ENCODE results near the gene SEMA5B. TPM values are rescaled to one million over a fixed set of nuclear protein-coding genes. Genes with fewer than 3 reads are reported as not detected.

SEMA5B gene
- total and polyA plus RNA-seq, 2 of the 4 experiments (the other 2 are of a cell fraction) = not detected

GRCh38 chr3:122985539-122985938 lies 42.0 kb downstream of the SEMA5B start:
- H2AK5ac ChIP-seq (ENCODE audit: low read depth, low read length) = no peak overlapping the region
- dilution Hi-C loops (cut with HindIII; ENCODE audit: low sequenced_read_pairs, unreplicated experiment) (no loop called here), in situ Hi-C loops (cut with MboI; ENCODE audit: low sequenced_read_pairs) (no loop called here), intact Hi-C loops (cut with micrococcal nuclease) (no loop called here)
- no peak overlapping the region for H3K4me3 ChIP-seq (ENCODE audit: insufficient read depth, low read depth, low read length)
- H3K4me2 ChIP-seq (ENCODE audit: low read depth, low read length) = no peak overlapping the region
- no CpG with 5 or more reads among the region's 4 CpGs for WGBS, 2 experiments (ENCODE audit: extremely low coverage in 2 of 2, insufficient read length in 1 of 2)
- H4K8ac ChIP-seq (ENCODE audit: low read depth in 2 of 2, low read length in 2 of 2) = no peak overlapping the region
- no peak overlapping the region for H4K91ac ChIP-seq (ENCODE audit: insufficient read depth, low read depth, low read length)
- CTCF ChIA-PET = no interaction called here
- no peaks in the 10 kb centered on the region for H3K36me3 ChIP-seq (ENCODE audit: control insufficient read depth, insufficient read depth, low read length)
- ATAC-seq (ENCODE audit: low read depth) (no peak), DNase-seq (no peak)
- H4K20me1 ChIP-seq (ENCODE audit: insufficient read depth, low read length) = no peaks in the 10 kb centered on the region
- H2AFZ ChIP-seq (replicated peaks; ENCODE audit: low read length, poor library complexity) = no peak overlapping the region
- no peak overlapping the region for H4K5ac ChIP-seq (ENCODE audit: low read depth, low read length)
- TF ChIP-seq POLR2A (IDR thresholded peaks at IDR 0.05; ENCODE audit: low read depth, low read length) (no peak), USF2 (IDR thresholded peaks at IDR 0.05; ENCODE audit: low read depth, low read length) (no peak), RAD21 (IDR thresholded peaks at IDR 0.05; ENCODE audit: low read length) (no peak), MAFK (IDR thresholded peaks at IDR 0.05; ENCODE audit: low read depth, low read length) (no peak), RFX5 (IDR thresholded peaks at IDR 0.05; ENCODE audit: low read depth, low read length) (no peak), CHD1 (IDR thresholded peaks at IDR 0.05; ENCODE audit: low read depth, low read length) (no peak), RCOR1 (IDR thresholded peaks at IDR 0.05; ENCODE audit: insufficient replicate concordance, low read length) (no peak), FOS (IDR thresholded peaks at IDR 0.05; ENCODE audit: low read depth, low read length) (no peak), ELK1 (IDR thresholded peaks at IDR 0.05; ENCODE audit: borderline replicate concordance, low read depth, low read length) (no peak), BHLHE40 (IDR thresholded peaks at IDR 0.05; ENCODE audit: low read depth, low read length) (no peak), CEBPB (IDR thresholded peaks at IDR 0.05; ENCODE audit: low read depth, low read length) (no peak), MAZ (IDR thresholded peaks at IDR 0.05; ENCODE audit: borderline replicate concordance, low read depth, low read length) (no peak), NFE2L2 (IDR thresholded peaks at IDR 0.05; ENCODE audit: low read depth, low read length) (no peak), CTCF (conservative IDR thresholded peaks at IDR 0.05; ENCODE audit: low read depth, low read length) (no peak), MXI1 (IDR thresholded peaks at IDR 0.05; ENCODE audit: borderline replicate concordance, low read depth, low read length) (no peak)
- peaks cover 72% of the 10 kb centered on the region for H3K27me3 ChIP-seq (ENCODE audit: control insufficient read depth, insufficient read depth, low read length)
- no peak overlapping the region for H2BK20ac ChIP-seq (ENCODE audit: low read depth, low read length)
- H3K23ac ChIP-seq (ENCODE audit: low read depth, low read length) = no peak overlapping the region
- H3K9me1 ChIP-seq (ENCODE audit: insufficient read depth, low read length) = no peaks in the 10 kb centered on the region
- no peak overlapping the region for H3K9ac ChIP-seq (ENCODE audit: low read depth, low read length)
- no peaks in the 10 kb centered on the region for H3K4me1 ChIP-seq (ENCODE audit: control insufficient read depth, insufficient read depth, low read length)
- H3K14ac ChIP-seq (replicated peaks; ENCODE audit: low read depth, low read length) = no peak overlapping the region
- H2BK15ac ChIP-seq (ENCODE audit: low read depth, low read length) = no peak overlapping the region
- POLR2A ChIA-PET (ENCODE audit: unreplicated experiment) = no interaction called here
- H3K9me3 ChIP-seq (ENCODE audit: control insufficient read depth, insufficient read depth, low read length) = no peaks in the 10 kb centered on the region
- BruUV-seq (replicated peaks) = no TSS peak
- no peak overlapping the region for H3K56ac ChIP-seq (ENCODE audit: extremely low read depth, insufficient read depth, low read length)
- H3K18ac ChIP-seq (ENCODE audit: low read depth, low read length) = no peak overlapping the region
- H3K4ac ChIP-seq (ENCODE audit: low read depth, low read length) = no peak overlapping the region
- H2BK5ac ChIP-seq (ENCODE audit: low read depth, low read length, poor library complexity, severe bottlenecking) = no peak overlapping the region
- no peak overlapping the region for H3K27ac ChIP-seq (ENCODE audit: insufficient read depth, low read length)
- no peaks in the 10 kb centered on the region for H3K79me1 ChIP-seq (ENCODE audit: low read depth in 1 of 2, low read length in 2 of 2)
- no peak overlapping the region for H2AK9ac ChIP-seq (replicated peaks; ENCODE audit: low read depth, low read length, poor library complexity)
- no peak overlapping the region for H2BK120ac ChIP-seq (ENCODE audit: low read depth, low read length)

All from IMR-90 (cell line).